Prostate gland (tissue), 2 donors: ENCODE data around the gene BABAM2. TPM values are rescaled to one million over a fixed set of nuclear protein-coding genes. Genes with fewer than 3 reads are reported as not detected.

Source experiments
- DNase-seq: peaks from one replicate; pipeline ENCODE4 v3.0.0-alpha.2; 2019; ENCODE audit warnings: low spot score
- H3K27ac ChIP-seq, 2 donors: fragments of 200-600 bp; sonication (generic); 2 replicates each; pipeline ENCODE4 v1.5.1; 2017 to 2019
- H3K27me3 ChIP-seq: fragments of 200-600 bp; sonication (generic); replicated peaks from 2 replicates; pipeline ENCODE4 v1.5.1; 2019; ENCODE audit not compliant: insufficient read depth
- H3K36me3 ChIP-seq, 2 donors: fragments of 200-600 bp; sonication (generic); 1 replicate in 1 of 2; 2 replicates in 1 of 2; pipeline versions ENCODE4 v1.5.1 to v1.8.1; 2017 to 2019
- H3K4me1 ChIP-seq: fragments of 200-600 bp; sonication (generic); replicated peaks from 2 replicates; pipeline ENCODE4 v1.5.1; 2019
- H3K4me3 ChIP-seq, 2 donors: fragments of 200-600 bp; sonication (generic); 2 replicates each; pipeline ENCODE4 v1.5.1; 2017 to 2019
- H3K9me3 ChIP-seq: fragments of 200-600 bp; sonication (generic); 2 replicates; pipeline ENCODE4 v1.5.1; 2017
- POLR2A ChIP-seq: fragments of 450-650 bp; IDR thresholded peaks from one replicate; pipeline ENCODE4 v1.6.1; 2016; ENCODE audit warnings: antibody characterized with exemption, mild to moderate bottlenecking
- POLR2AphosphoS5 ChIP-seq: sonication (generic); formaldehyde crosslinking; IDR thresholded peaks from one replicate; pipeline ENCODE4 v1.6.1; 2017; ENCODE audit warnings: antibody characterized with exemption
- WGBS: methylation state at CpG from one replicate; pipeline ENCODE4 v1.1.5; 2018; 5-methylcytosine and 5-hydroxymethylcytosine counted together
- intact Hi-C: fragments of 100-400 bp; cut with DNase I; formaldehyde crosslinking; loops from one replicate; pipeline ENCODE4 v1.14.2; 2022
- total RNA-seq, 2 donors: library from RNA; depleted of rRNA; stranded (reverse); fragments of >200 nt; gene quantifications; one replicate each; pipeline ENCODE4 v1.1.0, GENCODE V29; 2016
- TF ChIP-seq, protein P1 (sequence below), 4 experiments: fragments of 200-600 bp in 2 of 4; fragments of 450-650 bp in 2 of 4; sonication (generic) in 2 of 4; IDR thresholded peaks; 1 replicate in 3 of 4; 2 replicates in 1 of 4; pipeline ENCODE4 v1.5.1; 2016 to 2019; ENCODE audit warnings: antibody characterized with exemption in 4 of 4, mild to moderate bottlenecking in 2 of 4, moderate library complexity in 2 of 4

The BABAM2 gene
- total RNA-seq, 2 donors from 2014 or later, result 35.8 to 37.3 TPM

DNA sequence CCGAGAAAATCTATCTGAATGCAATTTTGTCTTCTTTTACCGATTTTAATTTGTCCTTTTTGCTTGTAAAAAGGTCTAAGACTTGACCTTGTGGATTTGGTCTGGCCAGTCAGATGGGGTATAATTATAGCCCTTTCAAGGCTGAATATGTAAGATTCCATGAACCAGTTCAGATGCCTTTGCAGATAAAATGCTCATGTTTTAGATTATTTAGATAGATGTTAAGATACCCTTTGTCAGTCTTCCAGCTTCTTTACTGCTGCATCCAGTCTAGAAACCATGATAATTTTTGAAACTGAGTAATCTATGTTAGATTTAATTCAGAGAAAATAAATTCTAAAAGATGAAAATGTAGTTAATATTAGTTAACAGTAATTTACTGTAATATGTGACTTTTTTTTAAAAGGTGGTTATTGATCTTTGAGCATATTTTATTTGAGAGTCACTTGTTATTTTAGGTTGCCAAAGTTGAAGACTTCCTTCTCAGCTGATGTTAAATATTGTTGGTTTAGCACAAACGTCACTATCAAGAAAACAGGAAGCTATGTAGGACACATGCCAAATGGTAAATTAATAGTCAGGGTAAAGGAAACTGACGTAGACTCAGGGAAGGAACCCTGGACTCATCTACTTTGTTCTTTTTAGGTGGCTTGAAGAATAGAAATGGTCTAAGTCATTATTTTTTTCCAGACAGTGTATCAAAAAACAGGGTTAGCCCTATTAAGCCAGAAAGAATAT, 29.8 kb downstream of the BABAM2 start:
- H3K4me1 ChIP-seq, result peaks cover 7% of the 10 kb centered on the region

DNA sequence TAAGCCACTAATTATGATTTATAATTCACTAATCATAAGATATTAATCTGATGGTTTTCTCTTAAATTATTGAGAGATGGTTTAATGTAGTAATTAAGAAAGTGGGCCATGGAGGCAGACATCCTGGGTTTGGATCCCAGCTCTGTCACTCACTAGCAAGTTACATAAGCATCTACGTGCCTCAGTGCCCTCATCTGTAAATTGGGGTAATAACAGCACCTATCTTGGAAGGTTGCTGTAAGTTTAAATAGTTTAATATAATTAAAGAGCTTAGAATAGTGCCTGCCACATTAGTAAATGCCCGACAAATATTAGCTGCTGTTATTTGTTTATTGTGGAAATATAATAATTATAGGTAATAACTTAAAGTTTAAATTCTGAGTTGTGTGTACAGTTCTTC, 30.9 kb downstream of the BABAM2 start:
- intact Hi-C loops, result no loop called here
- 96% methylated on average over 2 of the region's 2 CpGs for WGBS
- no peaks in the 10 kb centered on the region for H3K9me3 ChIP-seq
- H3K27me3 ChIP-seq, result no peaks in the 10 kb centered on the region
- TF ChIP-seq POLR2AphosphoS5 (no peak), POLR2A (no peak)
- TF ChIP-seq, protein P1, sequence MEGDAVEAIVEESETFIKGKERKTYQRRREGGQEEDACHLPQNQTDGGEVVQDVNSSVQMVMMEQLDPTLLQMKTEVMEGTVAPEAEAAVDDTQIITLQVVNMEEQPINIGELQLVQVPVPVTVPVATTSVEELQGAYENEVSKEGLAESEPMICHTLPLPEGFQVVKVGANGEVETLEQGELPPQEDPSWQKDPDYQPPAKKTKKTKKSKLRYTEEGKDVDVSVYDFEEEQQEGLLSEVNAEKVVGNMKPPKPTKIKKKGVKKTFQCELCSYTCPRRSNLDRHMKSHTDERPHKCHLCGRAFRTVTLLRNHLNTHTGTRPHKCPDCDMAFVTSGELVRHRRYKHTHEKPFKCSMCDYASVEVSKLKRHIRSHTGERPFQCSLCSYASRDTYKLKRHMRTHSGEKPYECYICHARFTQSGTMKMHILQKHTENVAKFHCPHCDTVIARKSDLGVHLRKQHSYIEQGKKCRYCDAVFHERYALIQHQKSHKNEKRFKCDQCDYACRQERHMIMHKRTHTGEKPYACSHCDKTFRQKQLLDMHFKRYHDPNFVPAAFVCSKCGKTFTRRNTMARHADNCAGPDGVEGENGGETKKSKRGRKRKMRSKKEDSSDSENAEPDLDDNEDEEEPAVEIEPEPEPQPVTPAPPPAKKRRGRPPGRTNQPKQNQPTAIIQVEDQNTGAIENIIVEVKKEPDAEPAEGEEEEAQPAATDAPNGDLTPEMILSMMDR (IDR thresholded peaks at IDR 0.05), result no peak
- H3K36me3 ChIP-seq, result no peaks in the 10 kb centered on the region
- peaks cover 2% of the 10 kb centered on the region for H3K4me1 ChIP-seq
- no peak overlapping the region for H3K27ac ChIP-seq
- DNase-seq, result no peak
- H3K4me3 ChIP-seq, result no peak overlapping the region

More for the DNA sequence above, 29.8 kb downstream of the BABAM2 start:
- peak; percentile 10 for DNase-seq
- intact Hi-C loops, result no loop called here
- Histone ChIP-seq H3K27me3 (no peaks in the 10 kb centered on the region), H3K36me3 (no peaks in the 10 kb centered on the region), H3K4me3 (no peak overlapping the region), H3K9me3 (no peaks in the 10 kb centered on the region), H3K27ac (peak overlapping the region in 1 of 2 donors; percentile 42)
- 23% methylated on average over 4 of the region's 4 CpGs for WGBS
- TF ChIP-seq POLR2AphosphoS5, result peak; percentile 88
- TF ChIP-seq POLR2A, result no peak

DNA sequence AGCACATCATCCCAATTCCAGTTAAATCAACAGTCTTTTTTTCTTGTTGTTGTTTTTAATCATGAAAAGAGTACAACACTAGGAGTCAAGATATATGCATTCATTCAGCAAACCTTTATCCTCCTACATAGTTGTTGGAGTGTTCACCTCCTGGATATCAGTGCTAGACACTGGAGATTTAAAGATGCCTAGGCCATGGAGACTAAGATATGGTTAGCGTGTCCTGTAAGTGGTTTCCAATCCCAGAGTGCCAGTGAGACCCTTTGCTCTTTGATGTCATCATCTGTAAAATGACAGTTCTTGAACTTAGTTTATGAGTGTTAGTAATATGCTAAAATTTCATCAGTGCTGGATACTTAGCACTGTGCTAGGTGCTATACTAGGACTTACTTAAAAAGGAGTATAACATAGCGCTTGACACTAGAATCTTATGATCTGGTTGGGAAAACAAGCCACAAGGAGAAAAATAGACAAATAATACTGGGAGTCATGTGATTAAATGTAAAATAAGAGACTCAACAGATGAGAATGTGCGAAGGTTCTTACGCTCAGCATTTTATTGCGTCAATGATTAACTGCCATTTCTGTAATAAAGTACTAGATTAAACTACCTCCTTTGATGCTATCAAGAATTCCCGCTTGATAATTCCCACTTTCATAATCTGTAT, 31.5 kb downstream of the BABAM2 start:
- no peak overlapping the region for H3K27ac ChIP-seq
- TF ChIP-seq, protein P1 (IDR thresholded peaks at IDR 0.05), result no peak
- TF ChIP-seq POLR2AphosphoS5, result no peak
- TF ChIP-seq POLR2A, result no peak
- H3K4me1 ChIP-seq, result no peaks in the 10 kb centered on the region
- H3K27me3 ChIP-seq, result no peaks in the 10 kb centered on the region
- H3K36me3 ChIP-seq, result no peaks in the 10 kb centered on the region
- H3K9me3 ChIP-seq, result no peaks in the 10 kb centered on the region
- DNase-seq, result no peak
- H3K4me3 ChIP-seq, result no peak overlapping the region
- 61% methylated on average over 6 of the region's 6 CpGs for WGBS
- intact Hi-C loops, result no loop called here

DNA sequence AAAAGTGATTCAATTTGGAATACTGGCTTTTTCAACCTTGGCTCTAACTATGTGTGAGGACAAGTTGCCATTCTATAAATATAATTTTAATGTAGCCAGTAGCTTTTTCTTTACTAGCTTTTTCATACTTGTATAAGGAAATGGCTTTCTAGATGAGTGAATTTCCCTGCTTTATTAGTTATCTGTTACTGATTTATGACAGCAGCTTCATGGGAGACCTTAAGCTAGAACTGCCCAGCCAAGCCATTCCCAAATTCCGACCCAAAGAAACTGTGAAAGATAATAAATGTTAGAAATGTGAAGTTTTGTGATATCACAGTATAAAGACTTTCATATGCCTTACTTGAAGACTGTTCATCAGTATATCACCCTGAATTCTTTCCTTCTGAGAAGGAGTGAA, 32.3 kb downstream of the BABAM2 start:
- Histone ChIP-seq H3K4me1 (no peaks in the 10 kb centered on the region), H3K9me3 (no peaks in the 10 kb centered on the region), H3K36me3 (no peaks in the 10 kb centered on the region), H3K27me3 (no peaks in the 10 kb centered on the region), H3K4me3 (no peak overlapping the region), H3K27ac (no peak overlapping the region)
- no peak for DNase-seq
- WGBS, result 60% methylated on average over 1 of the region's 1 CpG
- no peak for TF ChIP-seq POLR2A
- no peak for TF ChIP-seq POLR2AphosphoS5
- TF ChIP-seq, protein P1 (IDR thresholded peaks at IDR 0.05), result no peak
- intact Hi-C loops, result no loop called here

DNA sequence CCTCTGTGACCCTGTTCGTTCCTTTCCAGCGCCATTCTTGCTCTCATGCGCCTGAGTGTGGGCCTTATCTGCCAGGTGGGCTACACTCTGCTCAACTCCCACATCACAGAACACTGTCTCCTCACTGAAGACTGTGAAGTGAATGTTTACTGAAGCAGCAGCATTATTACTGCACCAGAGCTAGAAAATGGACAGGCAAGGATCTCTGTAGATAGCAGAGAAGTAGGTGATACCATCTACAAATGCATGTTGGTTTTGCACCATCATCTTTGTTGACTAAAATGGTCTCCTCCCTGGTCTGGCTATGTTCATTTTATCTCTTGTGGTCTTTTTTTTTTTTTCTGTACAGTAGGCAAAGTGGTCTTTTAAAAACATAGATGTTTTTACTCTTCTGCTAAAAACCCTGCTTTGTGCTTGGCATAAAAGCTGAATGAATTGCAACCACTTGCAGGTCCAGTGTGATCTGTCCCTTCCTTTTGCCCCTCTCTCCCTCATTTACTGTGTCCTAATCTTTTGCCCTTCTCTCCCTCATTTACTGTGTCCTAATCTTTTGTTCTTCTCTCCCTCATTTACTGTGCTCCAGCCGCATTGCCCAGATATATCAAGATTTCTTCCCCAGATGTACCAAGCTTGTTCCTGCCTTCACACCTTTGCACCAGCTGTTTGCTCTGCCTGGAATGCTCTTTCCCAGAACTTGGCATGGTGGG, 35.4 kb downstream of the BABAM2 start:
- H3K4me1 ChIP-seq, result no peaks in the 10 kb centered on the region
- no peaks in the 10 kb centered on the region for H3K9me3 ChIP-seq
- 95% methylated on average over 4 of the region's 4 CpGs for WGBS
- TF ChIP-seq POLR2AphosphoS5 (no peak), POLR2A (no peak)
- TF ChIP-seq, protein P1 (IDR thresholded peaks at IDR 0.05), result no peak
- no peak overlapping the region for H3K27ac ChIP-seq
- H3K27me3 ChIP-seq, result no peaks in the 10 kb centered on the region
- H3K36me3 ChIP-seq, result no peaks in the 10 kb centered on the region
- no peak for DNase-seq
- intact Hi-C loops, result no loop called here
- no peak overlapping the region for H3K4me3 ChIP-seq
